ENCODE results near the gene OR2V1. TPM values are rescaled to one million over a fixed set of nuclear protein-coding genes. Genes with fewer than 3 reads are reported as not detected.

Gene OR2V1
- polyA plus RNA-seq, 1 donor (not counting 4 experiments of a cell fraction or from before 2014, with no cell fraction given), result not detected

GRCh38 chr5:181087309-181087708 lies 43.7 kb downstream of the OR2V1 start:
- Histone ChIP-seq H3K27me3 (ENCODE audit: control insufficient read depth, extremely low read depth, insufficient read depth, low read length) (peaks cover 6% of the 10 kb centered on the region), H3K36me3 (ENCODE audit: control insufficient read depth in 2 of 2, extremely low read depth in 1 of 2, insufficient read depth in 2 of 2, low read length in 2 of 2) (no peaks in the 10 kb centered on the region), H3K9ac (ENCODE audit: control insufficient read depth, extremely low read depth, insufficient read depth, low read length) (no peak overlapping the region), H3K9me1 (ENCODE audit: control insufficient read depth, extremely low read depth, insufficient read depth, low read length) (no peaks in the 10 kb centered on the region), H2AFZ (ENCODE audit: control insufficient read depth, low read length) (no peak overlapping the region), H3K4me1 (ENCODE audit: control insufficient read depth, extremely low read depth, insufficient read depth, low read length) (no peaks in the 10 kb centered on the region), H3K9me3 (ENCODE audit: control insufficient read depth, low read depth, low read length) (no peaks in the 10 kb centered on the region), H4K20me1 (ENCODE audit: control insufficient read depth, extremely low read depth, insufficient read depth, low read length) (no peaks in the 10 kb centered on the region), H3K27ac (ENCODE audit: control insufficient read depth, insufficient read depth, low read length) (no peak overlapping the region), H3K4me3 (ENCODE audit: control insufficient read depth in 2 of 3, extremely low read depth in 1 of 3, insufficient read depth in 2 of 3, low read depth in 1 of 3, low read length in 3 of 3) (no peak overlapping the region), H3K79me2 (ENCODE audit: control insufficient read depth, insufficient read depth, low read length) (no peaks in the 10 kb centered on the region), H3K4me2 (ENCODE audit: control insufficient read depth, extremely low read depth, insufficient read depth, low read depth, low read length) (no peak overlapping the region)
- TF ChIP-seq CTCF (optimal IDR thresholded peaks at IDR 0.05 in 1 of 3, IDR thresholded peaks at IDR 0.05 in 1 of 3, conservative IDR thresholded peaks at IDR 0.05 in 1 of 3; ENCODE audit: extremely low read depth in 1 of 3, insufficient read depth in 2 of 3, low read length in 3 of 3) (no peak), EZH2 (IDR thresholded peaks at IDR 0.05; ENCODE audit: low read length) (no peak)
- dilution Hi-C loops (cut with MboI; ENCODE audit: extremely low pct_ligation_motif_present, low sequenced_read_pairs), result no loop called here
- DNase-seq (ENCODE audit: low read depth, low spot score), result no peak
- FAIRE-seq, result no peak

- H3K9me3 ChIP-seq (ENCODE audit: control insufficient read depth, low read depth, low read length), result no peaks in the 10 kb centered on the region
- no peak overlapping the region for H3K4me3 ChIP-seq (ENCODE audit: control insufficient read depth in 2 of 3, extremely low read depth in 1 of 3, insufficient read depth in 2 of 3, low read depth in 1 of 3, low read length in 3 of 3)
- no peaks in the 10 kb centered on the region for H3K79me2 ChIP-seq (ENCODE audit: control insufficient read depth, insufficient read depth, low read length)
- H3K27me3 ChIP-seq (ENCODE audit: control insufficient read depth, extremely low read depth, insufficient read depth, low read length), result peaks cover 6% of the 10 kb centered on the region
- H3K4me2 ChIP-seq (ENCODE audit: control insufficient read depth, extremely low read depth, insufficient read depth, low read depth, low read length), result no peak overlapping the region
- no peaks in the 10 kb centered on the region for H4K20me1 ChIP-seq (ENCODE audit: control insufficient read depth, extremely low read depth, insufficient read depth, low read length)
- FAIRE-seq (no peak), DNase-seq (ENCODE audit: low read depth, low spot score) (no peak)
- no peak for TF ChIP-seq CTCF (optimal IDR thresholded peaks at IDR 0.05 in 1 of 3, IDR thresholded peaks at IDR 0.05 in 1 of 3, conservative IDR thresholded peaks at IDR 0.05 in 1 of 3; ENCODE audit: extremely low read depth in 1 of 3, insufficient read depth in 2 of 3, low read length in 3 of 3)
- no peak for TF ChIP-seq EZH2 (IDR thresholded peaks at IDR 0.05; ENCODE audit: low read length)
- no peaks in the 10 kb centered on the region for H3K4me1 ChIP-seq (ENCODE audit: control insufficient read depth, extremely low read depth, insufficient read depth, low read length)
- H2AFZ ChIP-seq (ENCODE audit: control insufficient read depth, low read length), result no peak overlapping the region
- no peaks in the 10 kb centered on the region for H3K9me1 ChIP-seq (ENCODE audit: control insufficient read depth, extremely low read depth, insufficient read depth, low read length)
- no peaks in the 10 kb centered on the region for H3K36me3 ChIP-seq (ENCODE audit: control insufficient read depth in 2 of 2, extremely low read depth in 1 of 2, insufficient read depth in 2 of 2, low read length in 2 of 2)
- dilution Hi-C loops (cut with MboI; ENCODE audit: extremely low pct_ligation_motif_present, low sequenced_read_pairs), result no loop called here
- H3K27ac ChIP-seq (ENCODE audit: control insufficient read depth, insufficient read depth, low read length), result no peak overlapping the region
- no peak overlapping the region for H3K9ac ChIP-seq (ENCODE audit: control insufficient read depth, extremely low read depth, insufficient read depth, low read length)
These were observed 44.1 kb downstream of the OR2V1 start for GRCh38 chr5:181086884-181087205.

Data from keratinocyte (primary cell).